K562 (cell line): ENCODE data around the gene RUSC1. TPM values are rescaled to one million over a fixed set of nuclear protein-coding genes. Genes with fewer than 3 reads are reported as not detected.

Source experiments
- ASH1L ChIP-seq: fragments of 450-650 bp; IDR thresholded peaks from 2 replicates; pipeline ENCODE4 v1.6.1; 2018; ENCODE audit warnings: borderline replicate concordance, mild to moderate bottlenecking, low read depth; ENCODE audit not compliant: partially characterized antibody
- CREBBP ChIP-seq: IDR thresholded peaks from one replicate; pipeline ENCODE4 v1.6.1; 2012; ENCODE audit warnings: low read depth, mild to moderate bottlenecking, control low read depth, inconsistent platforms, low read length
- CUX1 ChIP-seq: fragments of 200-800 bp; sonication (Bioruptor generic); IDR thresholded peaks from 2 replicates; pipeline ENCODE4 v1.6.1; 2016; ENCODE audit warnings: missing genetic modification characterization, missing compliant biosample characterization
- EHMT2 ChIP-seq: fragments of 450-650 bp; IDR thresholded peaks from 2 replicates; pipeline ENCODE4 v1.6.1; 2018; ENCODE audit warnings: antibody characterized with exemption
- GTF2E2 ChIP-seq: fragments of 200-800 bp; sonication (Bioruptor generic); IDR thresholded peaks from 2 replicates; pipeline ENCODE4 v1.6.1; 2016; ENCODE audit warnings: missing genetic modification characterization, missing compliant biosample characterization
- HNRNPUL1 ChIP-seq: fragments of 200-400 bp; formaldehyde crosslinking; IDR thresholded peaks from 2 replicates; pipeline ENCODE4 v1.6.1; 2017; ENCODE audit warnings: low read length
- KDM4B ChIP-seq, 2 experiments: fragments of 450-650 bp in 1 of 2; sonication (generic) in 1 of 2; IDR thresholded peaks; 2 replicates each; pipeline ENCODE4 v1.6.1; 2016 to 2017; ENCODE audit warnings: borderline replicate concordance in 2 of 2, antibody characterized with exemption in 1 of 2, low read depth in 1 of 2, mild to moderate bottlenecking in 1 of 2
- MBD1 ChIP-seq: fragments of 250-450 bp; sonication (Bioruptor Pico); IDR thresholded peaks from 2 replicates; pipeline ENCODE4 v1.8.0; 2022; ENCODE audit warnings: inconsistent platforms
- NR3C1 ChIP-seq: sonication (generic); formaldehyde crosslinking; IDR thresholded peaks from 2 replicates; pipeline ENCODE4 v1.8.1; 2022; ENCODE audit warnings: missing genetic modification reagents
- THAP12 ChIP-seq: fragments of 250-450 bp; sonication (Bioruptor Pico); IDR thresholded peaks from 2 replicates; pipeline ENCODE4 v1.9.0; 2021; ENCODE audit warnings: mild to moderate bottlenecking, inconsistent platforms
- ZKSCAN3 ChIP-seq: fragments of 250-450 bp; sonication (Bioruptor Pico); IDR thresholded peaks from 2 replicates; pipeline ENCODE4 v1.4.0; 2020
- ZNF140 ChIP-seq: fragments of 250-450 bp; sonication (Bioruptor Pico); IDR thresholded peaks from 2 replicates; pipeline ENCODE4 v1.8.0; 2021; ENCODE audit warnings: moderate library complexity, mild to moderate bottlenecking, inconsistent platforms
- ZNF197 ChIP-seq: fragments of 200-800 bp; sonication (Bioruptor generic); IDR thresholded peaks from 2 replicates; pipeline ENCODE4 v1.6.1; 2016; ENCODE audit warnings: low read depth, missing genetic modification characterization, missing compliant biosample characterization
- ZNF395 ChIP-seq: fragments of 200-800 bp; sonication (Bioruptor generic); IDR thresholded peaks from 2 replicates; pipeline ENCODE4 v1.6.1; 2017; ENCODE audit warnings: missing genetic modification characterization, missing compliant biosample characterization
- ZNF780A ChIP-seq: fragments of 250-450 bp; sonication (Bioruptor Pico); IDR thresholded peaks from 2 replicates; pipeline ENCODE4 v1.5.0; 2021; ENCODE audit warnings: mild to moderate bottlenecking
- polyA plus RNA-seq, 8 experiments: library from polyadenylated mRNA; depleted of rRNA in 4 of 8; stranded (reverse) in 5 of 8; unstranded in 3 of 8; fragments of >200 nt; fragmentation: Nextera tagmentation in 2 of 8; fragmentation: Illumina TruSeq in 1 of 8; extraction: Ambion mirVana in 2 of 8; extraction: Trizol in 1 of 8; gene quantifications; 2 replicates each; pipeline versions ENCODE4 v1.2.1 to v1.2.3, GENCODE V29; 2011 to 2014; ENCODE audit warnings: inconsistent platforms in 1 of 8, missing spikeins in 1 of 8
- total RNA-seq, 7 experiments: library from RNA; depleted of rRNA in 6 of 7; stranded (reverse); fragments of >200 nt in 6 of 7; fragmentation: Illumina TruSeq in 2 of 7; extraction: Trizol in 2 of 7; gene quantifications; 2 replicates each; pipeline versions ENCODE4 v1.2.1 to v1.2.3, GENCODE V29; 2011 to 2021; ENCODE audit warnings: low replicate concordance in 1 of 7

RUSC1 gene
- total and polyA plus RNA-seq, 9 of the 15 experiments (the other 6 are each of a cell fraction or from before 2014, with no cell fraction given) = 5.7 to 68.3 (median 33.6) TPM

- TF ChIP-seq ZNF140 (CRISPR knock-in tag) (no peak), HNRNPUL1 (no peak), ZKSCAN3 (CRISPR knock-in tag) (no peak), ZNF780A (no peak), CREBBP (no peak), NR3C1 (CRISPR knock-in tag) (no peak), THAP12 (CRISPR knock-in tag) (no peak), KDM4B (IDR thresholded peaks at IDR 0.05; ENCODE audit: borderline replicate concordance in 2 of 2, low read depth in 1 of 2) (no peak), MBD1 (CRISPR knock-in tag) (no peak), ZNF197 (no peak), CUX1 (CRISPR knock-in tag) (no peak), ASH1L (peak; percentile 88), GTF2E2 (tag) (no peak), ZNF395 (CRISPR knock-in tag) (peak; percentile 25; the same call in 1 of the 2 replicates), EHMT2 (no peak)
Observed at GRCh38 chr1:155308493-155309422, 11.9 kb upstream of the RUSC1 start, which contains the start of gene FDPS (continued).
